HepG2 (cell line): ENCODE results near the gene ATG9A. TPM values are rescaled to one million over a fixed set of nuclear protein-coding genes. Genes with fewer than 3 reads are reported as not detected.

Experiments used
- ATRX ChIP-seq: sonication (generic); formaldehyde crosslinking; IDR thresholded peaks from 2 replicates; pipeline ENCODE4 v1.4.0; 2020; ENCODE audit warnings: missing genetic modification reagents, borderline replicate concordance
- BRD4 ChIP-seq: sonication (generic); formaldehyde crosslinking; IDR thresholded peaks from 2 replicates; pipeline ENCODE4 v1.4.0; 2020; ENCODE audit warnings: missing genetic modification reagents
- ELF4 ChIP-seq: sonication (generic); formaldehyde crosslinking; IDR thresholded peaks from 2 replicates; pipeline ENCODE4 v1.5.0; 2020; ENCODE audit warnings: missing genetic modification reagents, mild to moderate bottlenecking, moderate library complexity, borderline replicate concordance
- MAX ChIP-seq: IDR thresholded peaks from 2 replicates; pipeline ENCODE4 v1.6.1; 2012; ENCODE audit warnings: inconsistent platforms
- MTA1 ChIP-seq: sonication (generic); formaldehyde crosslinking; IDR thresholded peaks from 2 replicates; pipeline ENCODE4 v1.4.0; 2020; ENCODE audit warnings: missing genetic modification reagents, mild to moderate bottlenecking, borderline replicate concordance
- NRL ChIP-seq: sonication (generic); formaldehyde crosslinking; IDR thresholded peaks from 2 replicates; pipeline ENCODE4 v1.5.0; 2020; ENCODE audit warnings: missing genetic modification reagents, mild to moderate bottlenecking, moderate library complexity, borderline replicate concordance
- RAD51 ChIP-seq: fragments of 450-650 bp; IDR thresholded peaks from 2 replicates; pipeline ENCODE4 v1.6.1; 2016; ENCODE audit warnings: borderline replicate concordance
- REL ChIP-seq: sonication (generic); formaldehyde crosslinking; conservative IDR thresholded peaks from 2 replicates; pipeline ENCODE4 v1.8.0; 2022; ENCODE audit warnings: mild to moderate bottlenecking, missing genetic modification reagents, moderate library complexity
- SIX1 ChIP-seq: sonication (generic); formaldehyde crosslinking; IDR thresholded peaks from 2 replicates; pipeline ENCODE4 v1.4.0; 2020; ENCODE audit warnings: missing genetic modification reagents, borderline replicate concordance
- SIX4 ChIP-seq: sonication (generic); formaldehyde crosslinking; IDR thresholded peaks from 2 replicates; pipeline ENCODE4 v1.4.0; 2020; ENCODE audit warnings: missing genetic modification reagents
- SMARCE1 ChIP-seq: fragments of 450-650 bp; IDR thresholded peaks from 2 replicates; pipeline ENCODE4 v1.6.1; 2017; ENCODE audit warnings: borderline replicate concordance
- SP2 ChIP-seq: sonication (generic); formaldehyde crosslinking; IDR thresholded peaks from 2 replicates; pipeline ENCODE4 v1.5.1; 2020; ENCODE audit warnings: mild to moderate bottlenecking, missing genetic modification reagents
- TBP ChIP-seq: sonication (generic); formaldehyde crosslinking; IDR thresholded peaks from 2 replicates; pipeline ENCODE4 v1.5.0; 2020; ENCODE audit warnings: missing genetic modification reagents
- THAP9 ChIP-seq: sonication (generic); formaldehyde crosslinking; IDR thresholded peaks from 2 replicates; pipeline ENCODE4; 2020; ENCODE audit warnings: missing genetic modification reagents, mild to moderate bottlenecking, borderline replicate concordance
- ZBTB8A ChIP-seq: sonication (generic); formaldehyde crosslinking; IDR thresholded peaks from 2 replicates; pipeline ENCODE4 v1.4.0; 2020; ENCODE audit warnings: mild to moderate bottlenecking, low read depth, missing genetic modification reagents, borderline replicate concordance
- ZFP36 ChIP-seq: fragments of 150-350 bp; IDR thresholded peaks from 2 replicates; pipeline ENCODE4 v1.6.1; 2018; ENCODE audit warnings: borderline replicate concordance, low read length, low read depth; ENCODE audit not compliant: partially characterized antibody
- ZNF546 ChIP-seq: sonication (generic); formaldehyde crosslinking; conservative IDR thresholded peaks from 2 replicates; pipeline ENCODE4 v1.8.1; 2023; ENCODE audit warnings: mild to moderate bottlenecking, missing genetic modification reagents
- ZNF580 ChIP-seq: IDR thresholded peaks from 2 replicates; pipeline ENCODE4 v1.6.1; 2016; ENCODE audit warnings: low read depth, borderline replicate concordance
- ZNF724P ChIP-seq: sonication (generic); formaldehyde crosslinking; IDR thresholded peaks from 2 replicates; pipeline ENCODE4 v1.8.0; 2022; ENCODE audit warnings: missing genetic modification reagents, borderline replicate concordance
- ZNF841 ChIP-seq: sonication (generic); formaldehyde crosslinking; IDR thresholded peaks from 2 replicates; pipeline ENCODE4 v1.8.1; 2023; ENCODE audit warnings: missing genetic modification reagents, borderline replicate concordance
- ZSCAN31 ChIP-seq: sonication (generic); formaldehyde crosslinking; IDR thresholded peaks from 2 replicates; pipeline ENCODE4 v1.5.0; 2020; ENCODE audit warnings: low read depth, mild to moderate bottlenecking, missing genetic modification reagents
- ZSCAN9 ChIP-seq: IDR thresholded peaks from 2 replicates; pipeline ENCODE4 v1.6.1; 2016; ENCODE audit warnings: borderline replicate concordance
- polyA plus RNA-seq, 8 experiments: library from polyadenylated mRNA; depleted of rRNA in 3 of 8; stranded (reverse) in 7 of 8; unstranded in 1 of 8; fragments of >200 nt; fragmentation: Illumina TruSeq in 4 of 8; extraction: Trizol in 4 of 8; gene quantifications; 2 replicates each; pipeline versions ENCODE4 v1.2.1 to v1.2.3, GENCODE V29; 2011 to 2016; ENCODE audit warnings: low read depth in 4 of 8, missing spikeins in 1 of 8, mixed read lengths in 1 of 8; ENCODE audit not compliant: insufficient read depth in 1 of 8
- total RNA-seq, 5 experiments: library from RNA; depleted of rRNA; stranded (reverse); fragments of >200 nt; fragmentation: Illumina TruSeq; extraction: Trizol; gene quantifications; 2 replicates each; pipeline ENCODE4 v1.2.3, GENCODE V29; 2016; ENCODE audit warnings: low read depth in 1 of 5
- TF ChIP-seq, protein P1 (sequence below): sonication (generic); formaldehyde crosslinking; IDR thresholded peaks from 2 replicates; pipeline ENCODE4 v1.5.0; 2020; ENCODE audit warnings: mild to moderate bottlenecking, missing genetic modification reagents
- TF ChIP-seq, protein P2 (sequence below): IDR thresholded peaks from 2 replicates; pipeline ENCODE4 v1.6.1; 2016; ENCODE audit warnings: missing biosample characterization, missing genetic modification reagents, low read depth

ATG9A gene
- total and polyA plus RNA-seq, 2 of the 13 experiments (the other 11 are each of a cell fraction or from before 2014, with no cell fraction given) = 35.0 to 131 TPM

DNA sequence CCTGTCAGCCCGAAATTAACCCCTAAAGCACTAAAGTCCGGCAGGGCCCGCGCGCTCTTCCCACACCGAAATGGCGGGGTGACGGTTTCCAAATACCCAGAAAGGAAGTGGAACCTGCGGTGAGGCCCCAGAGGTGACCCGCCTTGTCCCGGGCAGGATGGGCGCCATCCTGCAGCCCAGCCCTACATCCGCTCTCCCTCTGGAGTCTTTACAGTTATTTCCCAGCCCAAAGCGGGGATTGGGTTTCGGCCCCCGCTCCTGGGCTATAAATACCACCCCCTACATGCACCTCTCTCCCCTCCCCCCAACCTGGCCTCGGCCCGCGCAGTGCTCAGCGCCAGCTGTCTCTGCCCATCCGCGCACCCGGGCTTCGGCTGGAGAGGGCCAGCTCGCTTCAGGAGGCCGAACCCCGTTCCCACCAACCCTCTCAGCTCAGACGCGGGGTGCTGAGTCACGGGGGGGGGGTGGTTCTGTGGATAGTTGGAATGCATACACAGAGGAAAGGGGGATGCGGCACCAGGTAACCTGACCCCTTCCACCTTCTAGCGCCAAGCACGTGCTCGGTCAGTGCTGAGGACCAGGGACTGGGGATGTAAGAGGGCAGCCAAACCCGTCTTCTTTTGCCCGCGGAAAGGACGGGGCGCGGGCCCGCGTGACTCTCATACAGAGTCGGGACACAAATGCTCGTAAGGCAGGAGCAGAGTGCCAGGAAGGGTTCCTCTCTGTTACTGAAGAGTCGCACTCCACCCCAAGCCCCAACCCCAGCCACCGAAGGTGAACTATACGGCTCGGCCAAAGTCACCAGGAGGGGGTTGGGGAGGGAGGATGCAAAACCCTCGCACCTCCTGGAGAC is 23.7 kb upstream of the ATG9A start, which contains the start of gene TUBA4B (continued):
- TF ChIP-seq, protein P1, sequence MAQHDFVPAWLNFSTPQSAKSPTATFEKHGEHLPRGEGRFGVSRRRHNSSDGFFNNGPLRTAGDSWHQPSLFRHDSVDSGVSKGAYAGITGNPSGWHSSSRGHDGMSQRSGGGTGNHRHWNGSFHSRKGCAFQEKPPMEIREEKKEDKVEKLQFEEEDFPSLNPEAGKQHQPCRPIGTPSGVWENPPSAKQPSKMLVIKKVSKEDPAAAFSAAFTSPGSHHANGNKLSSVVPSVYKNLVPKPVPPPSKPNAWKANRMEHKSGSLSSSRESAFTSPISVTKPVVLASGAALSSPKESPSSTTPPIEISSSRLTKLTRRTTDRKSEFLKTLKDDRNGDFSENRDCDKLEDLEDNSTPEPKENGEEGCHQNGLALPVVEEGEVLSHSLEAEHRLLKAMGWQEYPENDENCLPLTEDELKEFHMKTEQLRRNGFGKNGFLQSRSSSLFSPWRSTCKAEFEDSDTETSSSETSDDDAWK (CRISPR knock-in tag) = no peak
- TF ChIP-seq ZBTB8A (CRISPR knock-in tag) (no peak), MAX (no peak; the same call in 1 of the 2 replicates), ZNF841 (CRISPR knock-in tag) (no peak), REL (CRISPR knock-in tag) (no peak), MTA1 (CRISPR knock-in tag) (no peak), ZSCAN9 (no peak), SP2 (no peak), BRD4 (CRISPR knock-in tag) (no peak), ZNF580 (CRISPR knock-in tag) (no peak), SMARCE1 (no peak), NRL (no peak), SIX4 (CRISPR knock-in tag) (no peak), ZSCAN31 (CRISPR knock-in tag) (no peak), SIX1 (no peak), ZNF724P (0 out of 2 replicates have a peak, but pooled peaks have one; percentile 18), ZFP36 (no peak), ELF4 (CRISPR knock-in tag) (no peak), TBP (CRISPR knock-in tag) (no peak), RAD51 (no peak), ZNF546 (CRISPR knock-in tag) (0 out of 2 replicates have a peak, but pooled peaks have one; percentile 24), ATRX (CRISPR knock-in tag) (no peak), THAP9 (CRISPR knock-in tag) (peak; percentile 14; the same call in 1 of the 2 replicates)
- TF ChIP-seq, protein P2, sequence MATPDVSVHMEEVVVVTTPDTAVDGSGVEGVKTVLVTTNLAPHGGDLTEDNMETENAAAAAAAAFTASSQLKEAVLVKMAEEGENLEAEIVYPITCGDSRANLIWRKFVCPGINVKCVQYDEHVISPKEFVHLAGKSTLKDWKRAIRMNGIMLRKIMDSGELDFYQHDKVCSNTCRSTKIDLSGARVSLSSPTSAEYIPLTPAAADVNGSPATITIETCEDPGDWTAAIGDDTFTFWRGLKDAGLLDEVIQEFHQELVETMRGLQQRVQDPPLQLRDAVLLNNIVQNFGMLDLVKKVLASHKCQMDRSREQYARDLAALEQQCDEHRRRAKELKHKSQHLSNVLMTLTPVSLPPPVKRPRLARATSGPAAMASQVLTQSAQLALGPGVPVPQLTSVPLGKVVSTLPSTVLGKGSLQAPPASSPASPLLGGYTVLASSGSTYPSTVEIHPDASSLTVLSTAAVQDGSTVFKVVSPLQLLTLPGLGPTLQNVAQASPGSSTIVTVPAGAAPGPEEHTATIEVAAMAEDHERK (CRISPR knock-in tag) = no peak
